Suprapubic skin (tissue), 2 donors: ENCODE data around the gene FADD.

Experiments used
- EP300 ChIP-seq: sonication (generic); formaldehyde crosslinking; IDR thresholded peaks from one replicate; pipeline ENCODE4 v1.6.1; 2017; ENCODE audit warnings: antibody characterized with exemption
- POLR2A ChIP-seq, 2 donors: fragments of 450-650 bp; IDR thresholded peaks; one replicate each; pipeline ENCODE4 v1.6.1; 2017; ENCODE audit warnings: antibody characterized with exemption in 2 of 2, mild to moderate bottlenecking in 2 of 2, moderate library complexity in 2 of 2

GRCh38 chr11:70241709-70242108 lies 38.6 kb downstream of the FADD start:
- TF ChIP-seq EP300 (no peak), POLR2A (IDR thresholded peaks at IDR 0.05) (no peak)
